Measurements from ENCODE around the gene TMEM202. TPM values are rescaled to one million over a fixed set of nuclear protein-coding genes. Genes with fewer than 3 reads are reported as not detected.
"Not testable (repeated sequence)": the region's sequence is repeated elsewhere in the genome, so short reads cannot be mapped to it uniquely, and the experiment has no call there.

The TMEM202 gene
- total RNA-seq, 1 donor from 2014 or later, result not detected

DNA sequence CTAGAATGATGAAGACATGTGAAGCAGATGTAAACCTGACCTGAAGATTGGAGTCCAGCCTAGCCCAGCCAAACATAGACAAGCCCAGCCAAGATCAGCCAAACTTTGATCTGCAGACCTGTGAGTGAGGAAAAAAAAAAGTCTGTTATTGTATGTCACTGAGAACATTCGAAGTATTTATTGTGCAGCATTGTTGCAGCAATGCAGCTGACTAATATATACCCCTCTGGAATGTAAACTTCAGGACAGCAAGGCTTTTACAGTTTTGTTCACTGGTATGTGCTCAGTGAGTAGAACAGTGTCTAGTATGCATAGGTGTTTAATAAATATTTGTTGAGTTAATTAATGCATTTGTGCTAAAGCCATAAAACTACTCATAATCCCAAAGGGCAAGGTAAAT, 23.4 kb downstream of the TMEM202 start:
- H3K9me3 Mint-ChIP-seq (ENCODE audit: unreplicated experiment), result peaks cover 2% of the 10 kb centered on the region
- TF ChIP-seq, protein P1, sequence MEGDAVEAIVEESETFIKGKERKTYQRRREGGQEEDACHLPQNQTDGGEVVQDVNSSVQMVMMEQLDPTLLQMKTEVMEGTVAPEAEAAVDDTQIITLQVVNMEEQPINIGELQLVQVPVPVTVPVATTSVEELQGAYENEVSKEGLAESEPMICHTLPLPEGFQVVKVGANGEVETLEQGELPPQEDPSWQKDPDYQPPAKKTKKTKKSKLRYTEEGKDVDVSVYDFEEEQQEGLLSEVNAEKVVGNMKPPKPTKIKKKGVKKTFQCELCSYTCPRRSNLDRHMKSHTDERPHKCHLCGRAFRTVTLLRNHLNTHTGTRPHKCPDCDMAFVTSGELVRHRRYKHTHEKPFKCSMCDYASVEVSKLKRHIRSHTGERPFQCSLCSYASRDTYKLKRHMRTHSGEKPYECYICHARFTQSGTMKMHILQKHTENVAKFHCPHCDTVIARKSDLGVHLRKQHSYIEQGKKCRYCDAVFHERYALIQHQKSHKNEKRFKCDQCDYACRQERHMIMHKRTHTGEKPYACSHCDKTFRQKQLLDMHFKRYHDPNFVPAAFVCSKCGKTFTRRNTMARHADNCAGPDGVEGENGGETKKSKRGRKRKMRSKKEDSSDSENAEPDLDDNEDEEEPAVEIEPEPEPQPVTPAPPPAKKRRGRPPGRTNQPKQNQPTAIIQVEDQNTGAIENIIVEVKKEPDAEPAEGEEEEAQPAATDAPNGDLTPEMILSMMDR (IDR thresholded peaks at IDR 0.05; ENCODE audit: partially characterized antibody, unreplicated experiment), result no peak
- no peak for DNase-seq
- no peak overlapping the region for H3K27ac Mint-ChIP-seq (ENCODE audit: unreplicated experiment)
- no peaks in the 10 kb centered on the region for H3K4me1 Mint-ChIP-seq (ENCODE audit: low read depth, unreplicated experiment)
- no peak overlapping the region for H3K4me3 Mint-ChIP-seq (ENCODE audit: unreplicated experiment)
- peaks cover 2% of the 10 kb centered on the region for H3K27me3 Mint-ChIP-seq (ENCODE audit: unreplicated experiment)
- no peaks in the 10 kb centered on the region for H3K36me3 Mint-ChIP-seq (ENCODE audit: unreplicated experiment)

DNA sequence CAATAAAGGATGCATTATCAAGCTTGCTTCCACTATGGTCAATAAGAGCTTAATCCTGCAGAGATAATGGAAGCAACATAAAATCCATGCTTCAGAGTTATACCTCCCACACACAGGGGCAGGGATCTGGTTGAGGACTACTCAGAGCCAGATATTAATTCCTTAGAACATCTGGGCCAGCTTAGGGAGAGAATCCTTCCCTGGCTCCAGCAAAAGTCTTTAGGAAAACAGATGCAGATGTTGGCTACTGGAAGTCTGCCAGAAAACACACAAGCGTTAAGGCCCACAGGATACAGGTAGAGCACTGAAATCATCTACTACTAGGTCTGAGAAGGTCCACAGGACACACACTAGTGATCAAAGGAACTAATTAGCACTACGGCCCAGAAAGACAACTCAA, 25.2 kb downstream of the TMEM202 start:
- no peaks in the 10 kb centered on the region for H3K4me1 Mint-ChIP-seq (ENCODE audit: low read depth, unreplicated experiment)
- H3K36me3 Mint-ChIP-seq (ENCODE audit: unreplicated experiment), result no peaks in the 10 kb centered on the region
- TF ChIP-seq, protein P1 (IDR thresholded peaks at IDR 0.05; ENCODE audit: partially characterized antibody, unreplicated experiment), result no peak
- H3K27ac Mint-ChIP-seq (ENCODE audit: unreplicated experiment), result no peak overlapping the region
- peaks cover 2% of the 10 kb centered on the region for H3K27me3 Mint-ChIP-seq (ENCODE audit: unreplicated experiment)
- H3K4me3 Mint-ChIP-seq (ENCODE audit: unreplicated experiment), result no peak overlapping the region
- peaks cover 2% of the 10 kb centered on the region for H3K9me3 Mint-ChIP-seq (ENCODE audit: unreplicated experiment)
- no peak for DNase-seq

DNA sequence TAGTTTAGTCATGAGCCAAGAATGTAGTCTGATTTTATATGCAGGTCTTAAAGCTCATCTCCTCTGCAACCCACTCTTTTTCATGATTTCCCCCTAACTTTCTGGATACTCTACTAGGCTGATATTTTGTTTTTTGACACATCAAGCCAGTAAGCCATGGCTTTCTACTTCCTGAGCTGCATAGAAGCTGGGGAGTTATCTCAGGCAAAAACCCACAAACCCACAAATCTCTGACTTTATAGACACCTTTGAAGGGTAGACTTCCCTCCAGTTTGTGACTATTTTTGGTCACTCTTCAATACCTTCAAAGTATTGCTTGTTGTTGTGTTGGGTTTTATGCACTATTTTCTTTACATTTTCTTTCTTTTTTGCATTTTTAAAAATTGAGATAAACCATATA, 28.6 kb downstream of the TMEM202 start:
- no peaks in the 10 kb centered on the region for H3K36me3 Mint-ChIP-seq (ENCODE audit: unreplicated experiment)
- no peak overlapping the region for H3K4me3 Mint-ChIP-seq (ENCODE audit: unreplicated experiment)
- DNase-seq, result no peak
- peaks cover 2% of the 10 kb centered on the region for H3K9me3 Mint-ChIP-seq (ENCODE audit: unreplicated experiment)
- H3K27me3 Mint-ChIP-seq (ENCODE audit: unreplicated experiment), result peaks cover 2% of the 10 kb centered on the region
- H3K4me1 Mint-ChIP-seq (ENCODE audit: low read depth, unreplicated experiment), result no peaks in the 10 kb centered on the region
- no peak overlapping the region for H3K27ac Mint-ChIP-seq (ENCODE audit: unreplicated experiment)
- TF ChIP-seq, protein P1 (IDR thresholded peaks at IDR 0.05; ENCODE audit: partially characterized antibody, unreplicated experiment), result no peak

DNA sequence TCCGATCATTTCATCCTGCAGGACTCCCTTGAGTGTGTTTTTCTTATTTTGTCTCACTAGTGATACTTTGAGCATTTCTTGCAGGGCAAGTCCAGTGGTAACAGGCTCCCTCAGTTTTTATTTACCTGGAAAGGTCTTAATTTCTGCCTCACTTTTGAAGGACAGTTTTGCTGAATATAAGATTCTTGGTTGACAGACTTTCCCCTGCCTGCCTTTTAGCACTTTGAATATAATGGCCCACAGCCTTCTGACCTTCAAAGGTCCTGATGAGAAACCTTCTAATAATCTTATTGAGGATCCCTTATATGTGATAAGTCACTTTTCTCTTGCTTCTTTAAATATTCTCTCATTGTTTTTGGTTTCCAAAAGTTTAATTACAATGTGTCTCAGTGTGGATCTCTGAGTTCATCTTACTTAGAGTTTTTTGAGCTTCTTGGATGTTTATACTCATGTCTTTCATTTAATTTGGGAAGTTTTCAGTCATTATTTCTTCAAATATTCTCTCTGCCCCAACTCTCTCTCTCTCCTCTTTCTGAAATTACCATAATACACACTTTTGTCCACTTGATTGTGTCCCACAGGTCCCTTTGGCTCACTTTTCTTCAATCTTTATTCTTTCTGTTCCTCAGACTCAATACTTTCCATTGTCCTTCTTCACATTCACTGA, 39.7 kb downstream of the TMEM202 start:
- H3K27ac Mint-ChIP-seq (ENCODE audit: unreplicated experiment), result no peak overlapping the region
- H3K36me3 Mint-ChIP-seq (ENCODE audit: unreplicated experiment), result peaks cover 6% of the 10 kb centered on the region
- peaks cover 4% of the 10 kb centered on the region for H3K9me3 Mint-ChIP-seq (ENCODE audit: unreplicated experiment)
- H3K27me3 Mint-ChIP-seq (ENCODE audit: unreplicated experiment), result no peaks in the 10 kb centered on the region
- DNase-seq, result no peak
- H3K4me3 Mint-ChIP-seq (ENCODE audit: unreplicated experiment), result no peak overlapping the region
- TF ChIP-seq, protein P1 (IDR thresholded peaks at IDR 0.05; ENCODE audit: partially characterized antibody, unreplicated experiment), result no peak
- H3K4me1 Mint-ChIP-seq (ENCODE audit: low read depth, unreplicated experiment), result no peaks in the 10 kb centered on the region

DNA sequence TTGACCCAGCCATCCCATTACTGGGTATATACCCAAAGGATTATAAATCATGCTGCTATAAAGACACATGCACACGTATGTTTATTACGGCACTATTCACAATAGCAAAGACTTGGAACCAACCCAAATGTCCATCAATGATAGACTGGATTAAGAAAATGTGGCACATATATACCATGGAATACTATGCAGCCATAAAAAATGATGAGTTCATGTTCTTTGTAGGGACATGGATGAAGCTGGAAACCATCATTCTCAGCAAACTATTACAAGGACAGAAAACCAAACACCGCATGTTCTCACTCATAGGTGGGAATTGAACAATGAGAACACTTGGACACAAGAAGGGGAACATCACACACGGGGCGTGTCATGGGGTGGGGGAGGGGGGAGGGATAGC, 44.7 kb downstream of the TMEM202 start:
- DNase-seq; H3K27ac Mint-ChIP-seq (ENCODE audit: unreplicated experiment); H3K9me3 Mint-ChIP-seq (ENCODE audit: unreplicated experiment); H3K4me1 Mint-ChIP-seq (ENCODE audit: low read depth, unreplicated experiment); H3K27me3 Mint-ChIP-seq (ENCODE audit: unreplicated experiment); H3K36me3 Mint-ChIP-seq (ENCODE audit: unreplicated experiment); H3K4me3 Mint-ChIP-seq (ENCODE audit: unreplicated experiment): not testable (repeated sequence)

Data from glutamatergic neuron (in vitro differentiated cells).